CD4-positive, alpha-beta T cell (primary cell): ENCODE measurements around the gene RHPN2. TPM values are rescaled to one million over a fixed set of nuclear protein-coding genes. Genes with fewer than 3 reads are reported as not detected.

Experiments
- ATAC-seq: fragments of 200-7000 bp; cut with Tn5 transposase; one replicate; pipeline ENCODE4 v1.10.0; 2022; ENCODE audit warnings: mild to moderate bottlenecking; ENCODE audit not compliant: poor library complexity
- CTCF ChIA-PET: fragments of 350-600 bp; sonication (Branson Sonifier 250); formaldehyde crosslinking; loops from one replicate; lab custom pipeline; 2021; ENCODE audit warnings: antibody characterized with exemption, inconsistent platforms; lab: Charles Lee
- POLR2A ChIA-PET: fragments of 350-600 bp; sonication (Branson Sonifier 250); formaldehyde crosslinking; loops from one replicate; lab custom pipeline; 2021; ENCODE audit warnings: antibody characterized with exemption, inconsistent platforms; lab: Charles Lee
- DNase-seq, 14 experiments: peaks; one replicate each; pipeline ENCODE4 v3.0.0-alpha.2; 2013 to 2020; ENCODE audit warnings: mixed read lengths in 2 of 14
- H3K27ac ChIP-seq, 2 donors: one replicate each; pipeline versions ENCODE4 v1.5.1 to v1.7.0; 2013; ENCODE audit warnings: low read length in 2 of 2, low read depth in 1 of 2, mild to moderate bottlenecking in 1 of 2
- H3K27me3 ChIP-seq, 2 experiments: 1 replicate in 1 of 2; 2 replicates in 1 of 2; pipeline versions ENCODE4 v1.6.1 to v1.7.0; 2013; ENCODE audit warnings: low read length in 2 of 2, control low read depth in 1 of 2, mild to moderate bottlenecking in 1 of 2, moderate library complexity in 1 of 2; ENCODE audit not compliant: insufficient read depth in 2 of 2, control insufficient read depth in 1 of 2
- H3K36me3 ChIP-seq: one replicate; pipeline ENCODE4 v1.6.1; 2013; ENCODE audit warnings: low read length, control low read depth; ENCODE audit not compliant: insufficient read depth
- H3K4me1 ChIP-seq: one replicate; pipeline ENCODE4 v1.6.1; 2013; ENCODE audit warnings: low read length, control low read depth; ENCODE audit not compliant: insufficient read depth
- H3K4me3 ChIP-seq: one replicate; pipeline ENCODE4 v1.5.1; 2013; ENCODE audit warnings: mild to moderate bottlenecking, low read length, moderate library complexity
- H3K9me3 ChIP-seq, 2 experiments: 1 replicate in 1 of 2; 2 replicates in 1 of 2; pipeline versions ENCODE4 v1.6.1 to v1.7.0; 2013; ENCODE audit warnings: low read length in 2 of 2, mild to moderate bottlenecking in 2 of 2, control low read depth in 1 of 2, moderate library complexity in 1 of 2; ENCODE audit not compliant: control insufficient read depth in 1 of 2, insufficient read depth in 1 of 2
- H3K27ac Mint-ChIP-seq: one replicate; pipeline ENCODE4 v1.8.0; 2020; ENCODE audit warnings: mixed read lengths
- H3K27me3 Mint-ChIP-seq: one replicate; pipeline ENCODE4 v1.8.0; 2021; ENCODE audit warnings: mixed read lengths
- H3K36me3 Mint-ChIP-seq: one replicate; pipeline ENCODE4 v1.8.0; 2021; ENCODE audit warnings: low read depth, mixed read lengths
- H3K4me1 Mint-ChIP-seq: one replicate; pipeline ENCODE4 v1.8.0; 2021; ENCODE audit warnings: low read depth, mixed read lengths
- H3K4me3 Mint-ChIP-seq: one replicate; pipeline ENCODE4 v1.8.0; 2020; ENCODE audit warnings: mild to moderate bottlenecking, mixed read lengths
- H3K9me3 Mint-ChIP-seq: one replicate; pipeline ENCODE4 v1.8.0; 2020; ENCODE audit warnings: mixed read lengths
- intact Hi-C, 2 experiments: fragments of 100-400 bp; cut with DNase I in 1 of 2; cut with micrococcal nuclease in 1 of 2; formaldehyde crosslinking; loops; one replicate each; pipeline versions ENCODE4 v1.15.1 to v1.9.0; 2023 to 2025; cut with DNase I, micrococcal nuclease
- total RNA-seq, 174 experiments: library from RNA in 2 of 174; stranded (reverse) in 2 of 174; gene quantifications; one replicate each; pipeline ENCODE4 v1.2.3 and lab custom pipeline; 2021 to 2026
- TF ChIP-seq, protein P1 (sequence below): fragments of 200-600 bp; IDR thresholded peaks from one replicate; pipeline ENCODE4 v1.8.0; 2022; ENCODE audit warnings: antibody characterized with exemption, mild to moderate bottlenecking

Gene RHPN2
- total RNA-seq, 2 experiments from 2014 or later, result 0.08 TPM; not detected in 1

DNA sequence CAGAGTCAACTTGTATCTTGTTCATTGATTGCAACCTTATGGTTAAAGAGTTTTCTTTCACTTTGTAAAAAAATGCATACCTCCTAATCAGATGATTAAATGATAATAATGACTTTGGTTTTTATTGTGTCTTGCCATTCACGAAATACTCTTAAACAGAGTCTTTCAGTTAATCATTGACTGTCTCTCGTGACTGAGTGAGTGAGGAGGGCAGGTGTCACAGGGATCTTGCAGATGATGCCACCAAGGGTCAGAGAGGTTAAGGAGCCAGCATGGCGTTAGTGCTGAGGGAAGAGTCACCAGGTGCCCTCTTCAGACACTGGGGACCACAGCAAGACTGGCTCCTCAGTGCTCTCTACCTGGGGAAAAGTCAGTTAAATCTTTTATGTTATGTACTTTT lies 24.3 kb upstream of the RHPN2 start:
- no peaks in the 10 kb centered on the region for H3K9me3 Mint-ChIP-seq
- TF ChIP-seq, protein P1, sequence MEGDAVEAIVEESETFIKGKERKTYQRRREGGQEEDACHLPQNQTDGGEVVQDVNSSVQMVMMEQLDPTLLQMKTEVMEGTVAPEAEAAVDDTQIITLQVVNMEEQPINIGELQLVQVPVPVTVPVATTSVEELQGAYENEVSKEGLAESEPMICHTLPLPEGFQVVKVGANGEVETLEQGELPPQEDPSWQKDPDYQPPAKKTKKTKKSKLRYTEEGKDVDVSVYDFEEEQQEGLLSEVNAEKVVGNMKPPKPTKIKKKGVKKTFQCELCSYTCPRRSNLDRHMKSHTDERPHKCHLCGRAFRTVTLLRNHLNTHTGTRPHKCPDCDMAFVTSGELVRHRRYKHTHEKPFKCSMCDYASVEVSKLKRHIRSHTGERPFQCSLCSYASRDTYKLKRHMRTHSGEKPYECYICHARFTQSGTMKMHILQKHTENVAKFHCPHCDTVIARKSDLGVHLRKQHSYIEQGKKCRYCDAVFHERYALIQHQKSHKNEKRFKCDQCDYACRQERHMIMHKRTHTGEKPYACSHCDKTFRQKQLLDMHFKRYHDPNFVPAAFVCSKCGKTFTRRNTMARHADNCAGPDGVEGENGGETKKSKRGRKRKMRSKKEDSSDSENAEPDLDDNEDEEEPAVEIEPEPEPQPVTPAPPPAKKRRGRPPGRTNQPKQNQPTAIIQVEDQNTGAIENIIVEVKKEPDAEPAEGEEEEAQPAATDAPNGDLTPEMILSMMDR, result no peak
- H3K4me3 ChIP-seq, result no peak overlapping the region
- no peak overlapping the region for H3K27ac ChIP-seq
- H3K27ac Mint-ChIP-seq, result no peak overlapping the region
- ATAC-seq, result no peak
- DNase-seq, result no peak
- H3K27me3 Mint-ChIP-seq, result no peaks in the 10 kb centered on the region
- ChIA-PET POLR2A (no interaction called here), CTCF (no interaction called here)
- H3K36me3 Mint-ChIP-seq, result peaks cover 56% of the 10 kb centered on the region
- no peaks in the 10 kb centered on the region for H3K9me3 ChIP-seq
- H3K4me1 Mint-ChIP-seq, result peaks cover 5% of the 10 kb centered on the region
- peaks cover 51% of the 10 kb centered on the region for H3K36me3 ChIP-seq
- no peaks in the 10 kb centered on the region for H3K4me1 ChIP-seq
- H3K27me3 ChIP-seq, result no peaks in the 10 kb centered on the region
- no peak overlapping the region for H3K4me3 Mint-ChIP-seq
- intact Hi-C loops, result loop anchor here (10.0 kb wide), 3 partner anchors 114 to 744 kb away; partner anchors contain the start of genes ANKRD27 (in 1 of the 2), CEP89 (in 1 of the 2), FAAP24 (in 1 of the 2) and RGS9BP (in 1 of the 2)

DNA sequence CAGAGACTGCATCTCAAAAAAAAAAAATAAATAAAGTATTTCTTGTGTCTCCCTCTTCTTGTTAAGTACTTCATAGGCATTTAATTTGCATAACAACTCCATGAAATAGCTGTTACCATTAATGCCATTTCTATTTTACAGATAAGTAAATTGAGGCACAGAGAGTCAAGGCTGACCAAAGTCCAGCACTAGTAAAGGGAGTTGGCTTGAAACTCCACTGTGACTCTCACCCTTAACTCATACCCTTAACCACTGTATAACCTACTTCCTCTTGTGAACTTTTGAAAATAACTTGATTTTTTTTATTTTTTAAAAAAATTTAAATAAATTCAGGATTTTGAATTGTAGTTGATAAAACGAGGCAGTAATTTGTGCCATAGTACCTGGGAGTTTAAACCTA lies 22.3 kb upstream of the RHPN2 start:
- H3K27ac ChIP-seq, result no peak overlapping the region
- H3K4me3 Mint-ChIP-seq, result no peak overlapping the region
- DNase-seq, result no peak
- intact Hi-C loops, result loop anchor here (10.0 kb wide), 3 partner anchors 112 to 742 kb away; partner anchors contain the start of genes ANKRD27 (in 1 of the 2), CEP89 (in 1 of the 2), FAAP24 (in 1 of the 2) and RGS9BP (in 1 of the 2)
- H3K36me3 Mint-ChIP-seq, result peaks cover 40% of the 10 kb centered on the region
- H3K4me1 Mint-ChIP-seq, result peaks cover 11% of the 10 kb centered on the region
- no peak overlapping the region for H3K27ac Mint-ChIP-seq
- ChIA-PET POLR2A (no interaction called here), CTCF (no interaction called here)
- H3K27me3 Mint-ChIP-seq, result no peaks in the 10 kb centered on the region
- H3K4me1 ChIP-seq, result peaks cover 8% of the 10 kb centered on the region
- H3K27me3 ChIP-seq, result no peaks in the 10 kb centered on the region
- no peak overlapping the region for H3K4me3 ChIP-seq
- ATAC-seq, result no peak
- TF ChIP-seq, protein P1, result no peak
- H3K36me3 ChIP-seq, result peaks cover 33% of the 10 kb centered on the region
- no peaks in the 10 kb centered on the region for H3K9me3 ChIP-seq
- H3K9me3 Mint-ChIP-seq, result no peaks in the 10 kb centered on the region

DNA sequence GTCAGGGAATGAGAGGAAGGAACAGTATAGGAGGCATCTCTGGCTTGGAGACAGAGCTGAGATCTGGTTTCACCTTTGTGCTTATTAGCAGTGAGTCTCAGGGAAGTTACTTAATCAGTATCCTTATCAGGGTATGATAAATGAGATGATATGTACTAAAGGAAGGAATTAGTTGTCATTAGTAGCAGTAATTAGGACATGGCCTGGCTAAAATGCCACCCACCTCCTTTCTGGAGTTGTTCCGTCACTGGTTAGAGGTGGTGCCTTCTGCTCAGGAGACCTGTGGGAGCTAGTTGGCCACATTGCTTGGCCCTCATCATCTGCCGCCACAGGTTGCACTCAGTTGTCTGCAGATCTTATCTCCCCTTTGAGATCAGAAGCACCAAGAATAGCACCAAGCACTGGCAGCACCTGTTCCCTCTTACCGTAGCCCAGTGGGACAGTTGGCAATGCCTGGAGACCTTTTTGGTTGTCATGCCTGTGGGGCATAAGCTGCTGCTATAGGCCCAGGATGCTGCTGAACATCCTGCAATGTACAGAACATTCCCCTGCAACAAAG lies 21.0 kb upstream of the RHPN2 start:
- H3K27ac Mint-ChIP-seq, result no peak overlapping the region
- DNase-seq, result no peak
- Histone ChIP-seq H3K27me3 (no peaks in the 10 kb centered on the region), H3K4me3 (no peak overlapping the region), H3K27ac (no peak overlapping the region), H3K36me3 (peaks cover 23% of the 10 kb centered on the region), H3K4me1 (peaks cover 17% of the 10 kb centered on the region), H3K9me3 (no peaks in the 10 kb centered on the region)
- no peaks in the 10 kb centered on the region for H3K9me3 Mint-ChIP-seq
- intact Hi-C loops, result loop anchor here (10.0 kb wide), 3 partner anchors 111 to 741 kb away; partner anchors contain the start of genes ANKRD27 (in 1 of the 2), CEP89 (in 1 of the 2), FAAP24 (in 1 of the 2) and RGS9BP (in 1 of the 2)
- H3K4me3 Mint-ChIP-seq, result no peak overlapping the region
- H3K27me3 Mint-ChIP-seq, result no peaks in the 10 kb centered on the region
- POLR2A ChIA-PET, result no interaction called here
- peaks cover 23% of the 10 kb centered on the region for H3K4me1 Mint-ChIP-seq
- peaks cover 41% of the 10 kb centered on the region for H3K36me3 Mint-ChIP-seq
- TF ChIP-seq, protein P1, result no peak
- CTCF ChIA-PET, result no interaction called here
- no peak for ATAC-seq
